ENCODE measurements around the gene CLEC4M.
"Not testable (repeated sequence)": the region's sequence is repeated elsewhere in the genome, so short reads cannot be mapped to it uniquely, and the experiment has no call there.

CLEC4M gene

DNA sequence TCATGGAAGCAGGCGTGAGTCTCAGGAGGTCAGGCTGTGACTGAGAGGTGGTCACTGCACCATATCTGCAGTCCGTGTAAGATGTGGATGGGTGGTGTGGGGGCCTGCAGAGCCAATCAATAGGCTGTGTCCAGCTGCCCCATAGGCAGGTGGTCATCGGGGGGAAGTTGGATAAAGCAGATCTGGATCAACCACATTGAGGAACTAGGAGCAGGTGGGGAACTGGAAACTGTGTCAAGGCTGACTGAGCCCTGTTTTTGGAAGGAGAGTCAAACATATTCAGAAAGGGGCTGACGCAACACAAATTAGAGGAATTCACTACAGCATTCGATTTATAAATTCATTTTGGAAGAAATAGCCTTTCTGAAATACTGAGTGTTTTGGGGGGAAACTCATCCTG lies 15.0 kb downstream of the CLEC4M start:
- no peak for DNase-seq

DNA sequence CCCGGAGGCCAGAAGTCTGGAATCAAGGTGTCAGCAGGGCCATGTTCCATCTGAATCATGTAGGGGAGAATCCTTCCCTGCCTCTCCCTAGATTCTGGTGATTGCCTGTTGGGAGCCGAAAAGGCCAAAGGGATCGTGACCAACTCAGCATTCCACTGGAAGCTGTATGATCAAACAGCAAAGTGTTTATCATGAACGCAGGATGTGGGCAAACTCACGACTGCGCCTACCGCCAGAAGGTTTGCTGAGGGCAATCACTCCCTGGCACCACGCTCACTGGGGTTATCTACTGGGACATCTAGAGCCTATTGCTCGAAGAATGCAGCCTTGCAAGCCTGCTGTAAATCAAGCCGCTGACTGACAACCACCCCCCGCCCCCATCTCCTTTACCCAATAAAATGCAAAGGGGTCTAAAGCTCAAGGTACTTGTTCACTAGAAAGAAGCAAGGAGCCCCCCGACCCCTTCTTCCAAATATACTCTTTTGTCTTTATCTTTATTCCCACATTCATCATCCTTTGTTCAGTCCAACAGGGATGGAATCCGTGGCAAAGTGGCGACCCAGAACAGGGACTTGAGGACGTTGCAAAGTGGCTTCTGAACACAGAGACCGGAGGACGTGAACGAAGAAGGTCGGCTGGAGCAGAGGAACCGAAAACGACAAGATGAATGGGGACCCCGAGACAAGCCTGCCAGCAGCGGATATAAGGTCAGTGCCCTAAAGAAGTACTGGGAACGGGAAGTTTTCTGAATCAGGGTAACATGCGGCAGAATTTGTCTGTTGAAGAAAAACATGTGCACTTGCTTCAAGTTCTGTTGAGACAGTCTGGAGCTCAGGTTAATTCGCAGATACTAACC lies 16.8 kb downstream of the CLEC4M start:
- no peak for DNase-seq

DNA sequence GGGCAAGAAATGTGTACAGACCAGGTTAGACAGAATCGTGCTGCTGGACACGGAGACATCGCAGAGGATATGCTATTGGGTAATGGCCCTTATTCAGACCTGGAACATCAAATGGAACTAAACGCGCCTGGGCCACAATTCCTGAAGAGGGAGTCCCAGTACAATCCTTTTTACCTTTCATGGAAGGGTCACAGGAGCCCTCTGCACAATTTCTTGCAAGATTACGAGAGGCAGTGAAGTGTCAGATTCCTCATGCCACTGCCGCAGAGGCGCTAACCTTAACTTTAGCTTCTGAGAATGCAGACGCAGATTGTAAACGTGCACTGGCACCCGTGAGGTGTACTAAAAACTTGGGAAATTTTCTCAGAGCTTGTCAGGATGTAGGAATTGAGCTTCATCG lies 18.1 kb downstream of the CLEC4M start:
- DNase-seq: no peak

DNA sequence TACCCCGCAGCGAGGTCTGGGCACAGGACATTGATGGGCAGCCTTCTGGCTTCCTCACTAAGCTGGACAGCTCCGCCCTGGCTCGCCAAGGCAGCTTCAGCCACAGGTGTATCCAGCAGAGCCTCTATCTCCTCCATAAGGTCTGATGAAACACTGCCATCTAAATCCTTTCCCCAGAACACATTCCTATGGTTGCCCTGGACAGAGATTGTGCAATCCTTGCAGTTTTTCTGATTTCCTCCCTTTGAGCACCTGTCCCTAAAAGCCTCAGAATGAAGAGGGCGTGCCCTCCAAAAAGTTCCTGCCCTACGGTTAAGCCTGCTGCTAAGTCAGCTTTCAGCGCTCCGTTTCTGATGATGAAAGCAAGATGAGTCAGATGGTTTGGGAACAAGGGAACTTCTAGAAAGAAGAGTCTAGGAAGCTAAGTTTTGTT lies 21.0 kb downstream of the CLEC4M start:
- DNase-seq: peak; percentile 20 to 33

DNA sequence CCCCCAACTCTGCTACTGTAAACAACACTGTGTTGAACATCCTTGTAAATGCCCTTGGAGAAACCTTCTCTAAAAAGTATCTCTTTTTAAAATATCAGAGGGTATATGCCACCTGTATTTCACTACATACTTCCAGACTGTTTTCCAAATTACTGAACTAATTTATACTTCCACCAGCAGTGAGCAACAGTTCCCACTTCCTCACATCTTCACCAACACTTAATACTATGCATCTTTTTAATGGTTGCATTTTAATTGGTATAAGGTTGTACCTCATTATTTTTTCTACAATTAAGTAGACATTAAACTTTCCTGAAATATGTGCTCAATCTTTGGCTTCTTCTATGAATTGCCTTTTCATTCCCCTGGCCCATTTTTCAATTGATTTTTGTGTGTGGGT lies 21.8 kb downstream of the CLEC4M start:
- no peak for DNase-seq

GRCh38 chr19:7787141-7787540 lies 24.1 kb downstream of the CLEC4M start:
- DNase-seq: no peak

- no peak for DNase-seq
Measured at GRCh38 chr19:7787602-7788177, 24.6 kb downstream of the CLEC4M start.

GRCh38 chr19:7788178-7788932 lies 25.3 kb downstream of the CLEC4M start:
- no peak for DNase-seq

GRCh38 chr19:7788933-7789323 lies 25.9 kb downstream of the CLEC4M start:
- no peak for DNase-seq

DNA sequence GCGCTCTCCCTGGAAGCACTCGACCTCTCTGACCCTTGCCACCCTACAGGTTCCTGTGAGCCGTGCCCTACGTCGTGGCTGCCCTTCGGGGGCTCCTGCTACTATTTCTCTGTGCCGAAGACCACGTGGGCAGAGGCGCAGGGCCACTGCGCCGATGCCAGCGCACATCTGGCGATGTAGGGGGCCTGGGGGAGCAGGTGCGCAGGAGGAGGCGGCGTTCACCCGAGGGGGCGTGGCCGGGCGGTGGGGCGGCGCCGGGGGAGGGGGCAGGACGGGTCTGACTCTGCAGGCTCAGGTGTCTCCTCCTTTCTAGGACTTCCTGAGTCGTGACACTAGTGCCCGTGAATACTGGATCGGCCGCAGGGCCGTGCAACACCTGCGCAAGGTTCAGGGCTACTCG lies 26.4 kb downstream of the CLEC4M start:
- no peak for DNase-seq

DNA sequence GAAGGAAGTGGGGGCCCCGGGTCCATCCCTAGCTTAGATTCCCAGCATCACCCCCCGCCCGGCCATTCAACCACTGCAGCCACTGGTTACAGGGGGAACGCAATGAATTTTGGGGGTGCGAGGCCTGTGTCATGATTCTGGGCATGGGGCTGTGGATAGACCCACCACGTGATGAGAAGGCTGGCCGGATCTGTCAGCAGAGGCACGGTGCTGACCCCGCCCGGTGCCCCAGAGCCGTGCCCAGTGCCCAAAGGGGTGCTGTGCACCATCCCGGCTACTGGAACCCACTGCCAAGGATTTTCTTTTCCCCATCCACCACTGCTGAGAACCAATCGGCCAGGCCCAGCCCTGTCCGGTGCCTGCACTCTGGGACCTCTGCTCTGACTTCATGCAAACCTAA lies 27.4 kb downstream of the CLEC4M start:
- no peak for DNase-seq

GRCh38 chr19:7792281-7792680 lies 29.2 kb downstream of the CLEC4M start:
- no peak for DNase-seq

DNA sequence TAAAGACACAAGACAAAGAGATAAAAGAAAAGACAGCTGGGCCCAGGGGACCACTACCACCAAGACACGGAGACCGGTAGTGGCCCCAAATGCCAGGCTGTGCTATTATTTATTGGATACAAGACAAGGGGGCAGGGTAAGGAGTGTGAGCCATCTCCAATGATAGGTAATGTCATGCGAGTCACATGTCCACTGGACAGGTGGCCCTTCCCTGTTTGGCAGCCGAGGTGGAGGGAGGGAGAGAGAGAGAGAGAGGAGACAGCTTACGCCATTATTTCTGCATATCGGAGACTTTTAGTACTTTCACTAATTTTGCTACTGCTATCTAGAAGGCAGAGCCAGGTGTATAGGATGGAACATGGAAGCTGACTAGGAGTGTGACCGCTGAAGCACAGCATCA lies 29.7 kb downstream of the CLEC4M start:
- not testable (repeated sequence) for DNase-seq

- no peak for DNase-seq
Measured at GRCh38 chr19:7793493-7793892, 30.4 kb downstream of the CLEC4M start.

GRCh38 chr19:7795555-7796161 lies 32.6 kb downstream of the CLEC4M start:
- DNase-seq: no peak

GRCh38 chr19:7799640-7800355 lies 36.8 kb downstream of the CLEC4M start:
- peak; percentile 77 to 78 for DNase-seq

DNA sequence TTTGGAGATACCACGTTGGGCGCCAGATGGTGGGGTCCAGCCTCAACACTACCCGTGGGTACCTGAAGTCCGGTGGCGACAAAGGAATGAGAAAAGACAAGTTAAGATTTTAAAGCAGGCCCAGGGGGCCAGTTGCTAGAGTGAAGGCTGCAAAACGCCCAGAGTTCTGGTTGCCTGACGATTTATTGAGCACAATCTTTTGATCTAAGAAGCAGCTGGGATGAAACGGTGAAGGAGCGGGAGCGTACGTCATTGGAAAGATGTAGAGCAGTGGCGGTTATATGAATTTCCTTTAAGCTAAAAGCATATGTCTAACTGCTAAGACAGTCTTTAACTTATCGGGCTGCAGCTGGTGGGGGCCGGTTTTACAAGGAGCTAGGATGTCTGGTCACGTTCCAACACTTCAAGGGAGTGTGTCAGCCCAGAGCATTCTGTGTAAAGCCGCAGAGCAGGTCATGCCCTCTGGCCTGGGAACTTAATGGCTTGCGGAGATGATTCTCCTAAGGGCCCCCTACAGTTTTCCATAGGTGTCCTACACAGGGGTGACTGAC lies 38.1 kb downstream of the CLEC4M start:
- DNase-seq: no peak

DNA sequence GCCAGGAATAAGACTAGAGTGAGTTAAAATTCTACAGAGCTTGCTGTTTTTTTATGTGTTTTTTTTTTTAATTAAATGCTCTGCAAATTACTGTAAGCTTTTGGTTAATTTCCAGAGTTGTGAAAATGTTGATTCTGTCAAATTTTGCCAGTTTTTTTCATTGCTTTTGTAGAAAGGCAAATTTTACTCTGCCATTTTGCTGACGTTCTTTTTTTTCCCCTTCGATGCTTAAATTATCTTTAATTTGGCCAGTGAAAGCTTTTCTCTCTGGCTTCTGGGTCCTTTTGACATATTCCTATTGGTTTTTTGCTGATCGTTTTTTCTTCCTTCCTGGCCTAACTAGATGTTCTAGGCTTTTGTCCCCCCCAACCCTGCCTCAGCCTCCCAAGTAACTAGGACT lies 43.2 kb downstream of the CLEC4M start:
- no peak for DNase-seq

GRCh38 chr19:7806876-7807275 lies 43.8 kb downstream of the CLEC4M start:
- no peak for DNase-seq

- no peak for DNase-seq
Measured at GRCh38 chr19:7808108-7808507, 45.1 kb downstream of the CLEC4M start.

- DNase-seq: no peak
Measured at GRCh38 chr19:7811989-7812388, 48.9 kb downstream of the CLEC4M start.

GRCh38 chr19:7815325-7815724 lies 52.3 kb downstream of the CLEC4M start:
- no peak for DNase-seq
